ENCODE results near the gene IL10.
"Not testable (repeated sequence)": the region's sequence is repeated elsewhere in the genome, so short reads cannot be mapped to it uniquely, and the experiment has no call there.

The IL10 gene

GRCh38 chr1:206768472-206769303 is 3.6 kb downstream of the IL10 start:
- DNase-seq (ENCODE audit: low read depth in 1 of 2, low spot score in 1 of 2) = no peak

GRCh38 chr1:206766251-206766856 is 5.9 kb downstream of the IL10 start:
- DNase-seq (ENCODE audit: low read depth in 1 of 2, low spot score in 1 of 2) = peak; percentile 38 to 47

- DNase-seq (ENCODE audit: low read depth in 1 of 2, low spot score in 1 of 2) = not testable (repeated sequence)
Observed at GRCh38 chr1:206765771-206766170, 6.5 kb downstream of the IL10 start.

- DNase-seq (ENCODE audit: low read depth in 1 of 2, low spot score in 1 of 2) = not testable (repeated sequence)
Observed at GRCh38 chr1:206762741-206763364, 9.4 kb downstream of the IL10 start.

GRCh38 chr1:206761159-206761768 is 11.0 kb downstream of the IL10 start:
- DNase-seq (ENCODE audit: low read depth in 1 of 2, low spot score in 1 of 2) = no peak

- DNase-seq (ENCODE audit: low read depth in 1 of 2, low spot score in 1 of 2) = no peak
Observed at GRCh38 chr1:206760590-206760989, 11.7 kb downstream of the IL10 start.

- no peak for DNase-seq (ENCODE audit: low read depth in 1 of 2, low spot score in 1 of 2)
Observed at GRCh38 chr1:206757524-206758266, 14.6 kb downstream of the IL10 start.

- no peak for DNase-seq (ENCODE audit: low read depth in 1 of 2, low spot score in 1 of 2)
Observed at GRCh38 chr1:206754011-206754410, 18.3 kb downstream of the IL10 start.

- no peak for DNase-seq (ENCODE audit: low read depth in 1 of 2, low spot score in 1 of 2)
Observed at GRCh38 chr1:206753141-206753540, 19.2 kb downstream of the IL10 start.

- no peak for DNase-seq (ENCODE audit: low read depth in 1 of 2, low spot score in 1 of 2)
Observed at GRCh38 chr1:206752481-206752880, 19.8 kb downstream of the IL10 start.

- DNase-seq (ENCODE audit: low read depth in 1 of 2, low spot score in 1 of 2) = no peak
Observed at GRCh38 chr1:206751891-206752290, 20.4 kb downstream of the IL10 start.

GRCh38 chr1:206748348-206749030 is 23.8 kb downstream of the IL10 start:
- no peak for DNase-seq (ENCODE audit: low read depth in 1 of 2, low spot score in 1 of 2)

- DNase-seq (ENCODE audit: low read depth in 1 of 2, low spot score in 1 of 2) = no peak
Observed at GRCh38 chr1:206745301-206745700, 27.0 kb downstream of the IL10 start.

- no peak for DNase-seq (ENCODE audit: low read depth in 1 of 2, low spot score in 1 of 2)
Observed at GRCh38 chr1:206744683-206745082, 27.6 kb downstream of the IL10 start.

GRCh38 chr1:206742719-206743383 is 29.4 kb downstream of the IL10 start:
- DNase-seq (ENCODE audit: low read depth in 1 of 2, low spot score in 1 of 2) = no peak

GRCh38 chr1:206741142-206741701 is 31.1 kb downstream of the IL10 start:
- DNase-seq (ENCODE audit: low read depth in 1 of 2, low spot score in 1 of 2) = no peak

- DNase-seq (ENCODE audit: low read depth in 1 of 2, low spot score in 1 of 2) = no peak
Observed at GRCh38 chr1:206739411-206740076, 32.8 kb downstream of the IL10 start.

- DNase-seq (ENCODE audit: low read depth in 1 of 2, low spot score in 1 of 2) = no peak
Observed at GRCh38 chr1:206738370-206739366, 33.6 kb downstream of the IL10 start.
